DMS53 (cell line): Measurements from ENCODE around the gene ALAS2.
"Not testable (repeated sequence)": the region's sequence is repeated elsewhere in the genome, so short reads cannot be mapped to it uniquely, and the experiment has no call there.

ENCODE experiments used
- DNase-seq: peaks from one replicate; lab custom pipeline; 2025; lab: John Stamatoyannopoulos, UW

ALAS2 gene

DNA sequence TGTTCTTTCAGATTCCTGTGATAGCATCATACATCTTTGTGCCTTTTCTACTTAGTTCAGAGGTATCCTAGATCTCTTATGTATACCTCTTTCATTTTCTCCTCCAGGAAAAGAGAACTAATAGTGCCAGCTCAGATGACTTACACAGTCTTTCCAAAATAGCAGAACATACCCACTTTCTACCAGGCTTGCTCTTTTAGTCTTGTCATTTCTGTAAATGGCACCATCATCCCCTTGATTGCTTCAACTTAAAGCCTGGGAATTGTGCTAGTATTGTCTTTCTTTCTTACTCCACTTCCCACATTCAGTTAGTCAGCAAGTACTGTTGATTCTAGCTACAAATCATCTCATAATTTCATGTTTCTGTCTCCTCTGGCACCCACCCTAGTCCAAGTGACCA, 25.5 kb downstream of the ALAS2 start:
- DNase-seq: no peak

DNA sequence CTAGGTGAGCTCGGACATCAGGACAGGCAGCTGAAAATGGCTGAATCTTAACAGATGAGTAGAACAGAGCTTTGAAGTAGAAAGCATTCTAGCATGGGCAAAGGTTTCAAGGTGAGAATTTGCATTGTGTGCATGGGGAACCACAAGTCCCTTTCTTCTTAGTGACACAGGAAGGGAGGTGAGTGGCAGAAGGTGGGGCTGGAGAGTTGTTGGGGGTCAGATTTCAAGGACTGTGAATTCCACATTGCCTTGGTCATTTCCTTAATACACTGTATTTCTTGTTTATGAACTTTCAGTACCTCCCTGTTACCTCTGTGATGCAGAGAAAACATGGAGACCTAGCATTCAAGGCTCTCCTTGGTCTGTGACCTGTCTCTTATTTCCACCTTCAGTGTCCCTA, 26.5 kb downstream of the ALAS2 start:
- DNase-seq: no peak

DNA sequence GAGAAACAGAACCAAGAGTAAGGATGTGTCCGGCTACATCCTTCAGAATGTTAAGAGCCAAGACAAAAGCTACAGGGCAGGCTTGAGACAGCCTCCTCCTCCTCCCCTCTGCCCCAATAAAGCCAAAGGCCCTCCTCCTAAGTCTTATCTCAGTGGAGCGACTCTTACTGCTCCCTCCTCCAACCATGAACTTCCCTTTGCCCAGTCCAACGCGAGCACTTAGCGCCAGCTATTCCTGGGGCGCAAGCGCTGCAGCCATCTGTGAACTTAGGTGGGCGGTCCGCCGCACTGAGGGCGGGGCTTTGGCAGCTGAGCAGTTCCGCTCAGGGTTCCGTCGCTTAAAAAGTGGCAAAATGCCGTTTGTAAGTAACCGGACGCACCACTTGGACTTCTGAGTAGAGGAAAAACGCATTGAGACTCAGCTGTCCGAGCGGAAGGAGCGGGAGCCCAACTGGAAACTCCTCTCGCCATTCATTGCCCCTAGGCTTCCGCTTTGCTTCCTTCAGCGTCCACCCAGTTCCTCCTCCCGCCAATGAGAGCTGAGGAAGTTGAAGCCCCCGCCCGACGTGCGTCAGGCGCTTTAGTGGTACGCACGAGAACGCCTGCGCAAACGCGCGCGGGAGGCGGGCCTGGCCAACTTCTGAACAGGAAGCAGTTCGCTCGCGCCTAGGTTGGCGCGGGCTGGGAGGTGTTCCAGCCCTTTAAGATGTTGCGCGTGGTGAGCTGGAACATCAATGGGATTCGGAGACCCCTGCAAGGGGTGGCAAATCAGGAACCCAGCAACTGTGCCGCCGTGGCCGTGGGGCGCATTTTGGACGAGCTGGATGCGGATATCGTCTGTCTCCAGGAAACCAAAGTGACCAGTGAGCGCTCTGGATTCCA, 30.8 kb downstream of the ALAS2 start, which contains the start of gene APEX2:
Gene APEX2, plus strand, starts transcription at position 647 of the 882 bp plus-strand sequence. Its CDS starts 60 bp downstream, at position 707.
- peak; percentile 97 for DNase-seq

DNA sequence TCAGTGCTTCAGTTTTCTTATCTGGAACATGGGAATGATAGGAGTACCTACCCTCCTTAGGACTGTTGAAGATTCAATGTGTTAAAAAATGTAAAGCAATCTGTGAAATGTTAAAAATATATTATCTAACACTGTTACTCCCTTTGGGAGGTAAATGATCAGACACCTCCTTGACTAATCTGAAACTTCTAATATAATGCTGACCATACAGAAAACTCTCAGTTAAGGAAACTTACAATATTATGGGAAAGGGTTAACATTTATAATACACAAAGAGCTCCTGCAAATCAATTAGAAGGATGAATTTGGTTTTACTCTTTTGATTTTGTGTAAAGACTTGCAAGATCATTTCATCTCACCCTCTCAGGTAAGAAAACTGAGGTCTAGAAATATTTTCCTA, 35.2 kb downstream of the ALAS2 start:
- DNase-seq: no peak

DNA sequence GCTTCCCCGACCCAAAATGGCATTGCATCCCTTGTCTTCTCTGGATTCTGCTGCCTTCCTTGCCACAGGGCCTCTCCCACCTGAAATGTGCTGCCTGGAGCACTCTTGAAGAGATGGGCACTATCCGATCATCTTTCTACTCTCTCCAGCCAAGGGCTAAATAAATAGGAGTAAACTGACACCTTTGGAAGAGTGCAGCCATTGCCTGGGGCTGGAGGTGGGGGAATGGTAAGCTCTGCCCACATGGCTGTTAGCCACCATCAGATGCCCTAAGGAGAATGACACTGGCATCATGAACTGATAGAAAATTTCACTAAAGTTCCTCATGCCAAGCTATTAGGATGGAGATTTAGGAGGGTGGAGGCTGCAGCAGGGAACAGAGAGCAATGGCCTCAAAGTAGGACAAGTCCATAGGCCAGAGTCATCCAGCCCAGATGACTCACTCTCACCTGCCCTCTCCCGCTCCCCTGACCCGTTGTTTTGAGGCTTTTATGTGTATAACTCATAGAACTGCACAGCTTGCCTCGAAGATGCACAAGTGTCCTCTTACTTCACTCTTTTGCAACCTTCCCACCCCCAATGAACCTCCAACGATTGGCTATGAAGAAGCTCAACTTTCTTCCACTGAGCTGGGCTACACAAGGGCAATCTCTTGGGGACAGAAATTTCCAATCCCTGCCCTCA, 36.0 kb downstream of the ALAS2 start:
- DNase-seq: peak; percentile 9

DNA sequence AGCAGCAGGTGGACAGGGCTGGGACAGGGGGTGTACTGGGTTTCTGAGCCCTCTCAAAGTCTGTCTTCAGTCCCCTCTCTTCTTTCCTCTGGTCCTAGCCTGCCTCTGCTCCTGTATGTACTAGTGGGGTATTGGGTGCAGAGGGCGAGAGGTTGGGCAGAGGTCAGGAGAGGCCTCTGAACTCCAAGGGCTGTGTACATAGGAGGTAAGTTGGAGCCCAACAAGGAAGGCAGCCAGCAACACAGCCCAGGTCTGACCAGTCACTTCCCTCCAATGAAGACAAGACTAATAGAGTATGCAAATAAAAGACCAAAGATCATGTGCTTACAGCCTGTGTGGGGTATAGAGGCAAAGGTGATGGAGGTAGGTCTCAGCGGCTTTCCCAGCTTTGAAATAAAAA, 36.7 kb downstream of the ALAS2 start, which contains the start of gene PFKFB1:
Gene PFKFB1, minus strand, starts transcription at position 90 of the 400 bp plus-strand sequence. CDS start 181 bp downstream, outside the sequence.
- DNase-seq: no peak

DNA sequence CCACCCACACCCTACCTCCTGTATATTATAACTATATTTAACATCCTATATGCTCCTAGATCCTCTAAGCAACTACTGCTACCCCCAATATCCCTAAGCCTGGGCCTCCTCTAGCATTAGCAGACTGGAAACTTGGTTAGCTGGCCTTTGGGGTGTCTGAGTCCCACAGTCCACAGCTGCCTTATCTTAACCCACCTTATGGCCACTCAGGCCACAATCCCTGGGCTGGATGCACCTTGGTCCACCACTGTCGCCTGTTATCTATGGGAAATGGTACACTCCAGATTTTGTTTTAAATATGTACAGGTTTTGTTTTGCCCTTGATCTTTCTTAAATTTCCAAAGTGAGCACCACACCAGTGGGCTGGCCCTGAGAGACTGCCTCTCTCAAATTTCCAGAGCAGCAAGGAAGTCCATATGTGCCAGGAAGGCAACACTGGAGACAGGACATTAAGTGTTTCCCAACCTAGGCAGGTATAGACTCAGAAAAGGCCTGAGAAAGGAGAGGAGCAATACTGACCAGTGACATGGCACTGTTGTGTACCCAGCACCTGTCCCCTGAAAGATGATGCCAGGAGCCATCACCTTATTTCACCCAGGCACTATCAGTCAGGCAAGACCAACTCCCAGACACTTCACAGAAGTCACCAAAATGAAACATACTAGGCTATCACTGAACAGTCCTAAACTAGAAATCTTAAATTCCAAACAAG, 37.7 kb downstream of the ALAS2 start:
- no peak for DNase-seq

DNA sequence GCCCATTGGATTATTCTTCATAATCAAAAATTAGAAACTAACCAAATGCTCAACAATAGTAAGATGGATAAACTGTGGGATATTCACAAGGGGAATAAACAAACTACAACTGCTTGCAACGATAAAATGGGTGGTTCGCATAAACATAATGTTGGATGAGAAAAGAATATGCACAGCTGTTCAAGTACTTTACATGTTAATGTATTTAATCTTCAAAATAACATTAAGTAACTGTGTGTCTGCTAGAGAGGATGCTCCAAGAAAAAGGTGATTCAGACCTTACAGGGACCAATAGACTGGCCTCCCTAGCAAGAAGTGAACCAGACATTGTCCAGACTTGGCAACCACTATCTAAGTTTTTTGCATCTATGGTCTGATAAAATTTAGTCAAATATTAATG, 39.1 kb downstream of the ALAS2 start:
- no peak for DNase-seq

DNA sequence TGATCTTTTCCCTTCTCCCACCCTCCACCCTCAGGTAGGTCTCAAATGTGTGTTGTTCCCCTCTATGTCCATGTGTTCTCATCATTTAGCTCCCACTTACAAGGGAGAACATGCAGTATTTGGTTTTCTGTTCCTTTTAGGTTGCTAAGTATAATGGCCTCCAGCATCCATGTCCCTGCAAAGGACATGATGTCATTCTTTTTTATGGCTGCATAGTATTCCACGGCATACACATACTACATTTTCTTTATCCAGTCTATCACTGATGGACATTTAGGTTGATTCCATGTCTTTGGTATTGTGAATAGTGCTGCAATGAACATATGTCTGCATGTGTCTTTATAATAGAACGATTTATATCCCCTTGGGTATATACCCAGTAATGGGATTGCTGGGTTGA, 47.5 kb downstream of the ALAS2 start:
- DNase-seq: not testable (repeated sequence)

DNA sequence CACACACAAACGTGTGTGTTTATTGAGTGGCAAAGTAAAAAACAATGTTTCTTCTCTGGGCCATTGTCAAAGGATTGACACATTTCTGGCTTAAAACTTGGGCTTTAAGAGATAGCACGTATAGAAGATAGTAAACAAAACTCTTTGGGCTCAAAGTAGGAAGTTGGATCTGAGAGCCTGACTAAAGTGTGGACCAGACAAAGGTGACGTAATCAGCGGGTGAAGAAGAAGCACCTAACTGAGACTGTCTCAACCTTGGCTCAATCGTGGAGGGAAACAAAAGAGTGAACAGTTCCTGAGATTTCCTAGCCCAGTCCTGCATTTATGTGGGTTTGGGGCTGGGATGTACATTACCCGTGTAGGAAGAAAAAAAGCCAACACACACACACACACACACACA, 50.4 kb downstream of the ALAS2 start:
- no peak for DNase-seq

DNA sequence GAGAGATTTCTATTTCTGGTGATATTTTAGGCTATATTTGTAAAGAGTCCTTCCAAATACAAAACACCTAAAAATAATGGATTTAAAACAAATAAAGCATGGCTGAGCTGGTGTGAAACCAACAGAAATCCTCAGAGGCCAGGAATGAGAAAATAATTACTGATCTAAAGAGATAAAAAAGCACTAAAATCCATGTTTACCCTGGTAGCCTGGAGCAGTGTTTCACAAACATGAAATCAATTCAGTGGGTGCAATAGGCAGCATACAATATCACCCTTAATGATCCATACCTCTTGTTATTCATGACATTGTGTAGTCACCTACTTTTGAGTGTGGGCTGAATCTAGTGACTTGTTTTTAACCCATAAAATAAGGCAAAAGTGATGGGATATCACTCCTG, 51.3 kb downstream of the ALAS2 start:
- no peak for DNase-seq

DNA sequence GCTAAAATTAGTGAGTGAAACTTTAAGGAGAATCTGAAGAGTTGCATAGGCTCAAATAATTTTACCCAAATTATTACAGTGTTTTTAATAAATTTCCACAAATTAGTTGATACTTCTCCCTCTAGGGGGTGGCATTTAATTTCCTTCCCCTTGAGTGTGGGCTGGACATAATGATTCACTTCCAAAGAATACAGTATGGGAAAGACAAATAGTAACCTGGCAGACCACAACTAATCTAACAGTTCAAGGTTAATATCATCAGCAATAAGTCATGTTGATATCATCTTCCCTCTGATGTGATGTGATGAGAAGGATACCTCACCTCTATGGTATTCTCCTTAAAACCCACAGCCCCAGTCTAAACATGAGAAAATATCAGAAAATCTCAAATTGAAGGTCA, 52.3 kb downstream of the ALAS2 start:
- no peak for DNase-seq

DNA sequence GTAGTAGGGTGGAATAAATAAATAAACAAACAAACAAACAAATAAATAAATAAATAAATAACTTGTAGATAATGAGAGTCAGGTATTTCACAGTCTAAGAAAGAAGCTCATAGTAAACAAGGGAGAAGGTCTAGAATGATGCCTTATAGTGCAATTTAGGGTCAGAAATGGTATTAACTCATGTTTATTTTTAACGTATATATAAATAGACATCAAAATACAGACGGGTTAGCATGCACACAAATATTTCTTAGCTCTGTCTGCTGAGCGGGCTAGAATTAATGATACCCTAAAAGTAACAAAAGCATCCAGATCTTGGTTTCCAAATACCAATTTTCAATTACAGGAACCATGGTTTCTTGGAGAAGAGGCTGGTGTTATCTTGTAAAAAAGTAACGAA, 53.4 kb downstream of the ALAS2 start:
- DNase-seq: no peak

DNA sequence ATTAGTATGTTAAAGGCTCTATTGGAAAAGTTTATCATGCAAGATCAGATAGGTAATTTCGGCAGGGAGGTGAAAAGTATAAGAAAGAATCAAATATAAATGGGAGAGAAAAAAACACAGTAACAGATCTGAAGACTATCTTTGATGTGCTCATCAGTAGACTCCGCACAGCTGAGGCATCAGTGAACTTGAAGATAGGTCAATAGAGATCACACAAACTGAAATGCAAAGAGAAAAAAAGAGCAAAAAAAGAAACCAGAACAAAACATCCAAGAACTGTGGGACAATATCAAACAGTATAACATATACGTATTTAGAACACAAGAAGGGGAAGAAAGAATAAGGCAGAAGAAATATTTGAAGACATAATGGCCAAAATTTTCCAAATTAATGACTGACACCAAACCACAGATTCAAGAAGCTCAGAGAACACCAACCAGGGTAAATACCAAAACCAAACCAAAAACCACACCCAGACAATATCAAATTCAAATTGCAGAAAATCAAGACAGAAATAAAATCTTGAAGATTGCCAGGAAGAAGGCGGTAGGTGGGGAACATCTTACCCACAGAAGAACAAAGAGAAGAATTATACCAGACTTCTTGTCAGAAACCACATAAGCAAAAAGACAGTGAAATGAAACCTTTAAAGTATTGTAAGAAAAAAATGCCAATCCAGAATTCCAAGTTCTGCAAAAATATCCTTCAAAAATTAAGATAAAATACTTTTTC, 65.8 kb downstream of the ALAS2 start:
- DNase-seq: no peak

DNA sequence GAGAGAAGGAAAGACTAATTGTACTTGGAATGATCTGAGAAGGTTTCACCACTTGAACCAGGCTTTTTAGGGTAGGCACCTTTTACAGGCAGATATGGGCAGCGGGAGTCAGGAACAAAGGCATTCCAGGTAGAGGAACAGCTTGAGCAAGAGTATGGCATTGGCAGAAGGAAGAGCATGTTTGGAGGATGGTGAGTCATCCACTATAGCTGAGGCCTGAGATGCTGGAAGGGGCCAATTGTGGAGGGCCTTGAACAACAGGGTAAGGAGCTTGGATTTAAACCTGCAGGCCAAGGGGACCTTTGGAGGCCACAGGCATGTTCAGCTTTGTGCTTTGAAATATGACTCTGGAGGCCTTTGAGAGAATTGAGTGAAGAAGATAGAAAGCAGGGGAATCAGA, 69.0 kb downstream of the ALAS2 start:
- peak; percentile 4 for DNase-seq
